PC-9 (cell line): ENCODE data around the gene EED. TPM values are rescaled to one million over a fixed set of nuclear protein-coding genes. Genes with fewer than 3 reads are reported as not detected.
"Not testable (repeated sequence)": the region's sequence is repeated elsewhere in the genome, so short reads cannot be mapped to it uniquely, and the experiment has no call there.

Experiments used
- BruUV-seq: library from RNA; stranded (reverse); fragments of 400-500 nt; replicated peaks from 2 replicates; lab custom pipeline; 2021; lab: Mats Ljungman, UMichigan
- CTCF ChIA-PET: fragments of 300-600 bp; sonication (Branson Sonifier 250); formaldehyde crosslinking; loops from one replicate; lab custom pipeline; 2022; ENCODE audit warnings: antibody characterized with exemption; lab: Charles Lee
- POLR2A ChIA-PET: fragments of 300-600 bp; sonication (Branson Sonifier 250); formaldehyde crosslinking; loops from one replicate; lab custom pipeline; 2022; ENCODE audit warnings: antibody characterized with exemption; ENCODE audit not compliant: unreplicated experiment; lab: Charles Lee
- DNase-seq, 2 experiments: peaks; one replicate each; pipeline versions ENCODE4 v3.0.0 to v3.0.0-alpha.2; 2015 to 2022; ENCODE audit warnings: mixed read lengths in 1 of 2
- H2AFZ ChIP-seq: fragments of 200-600 bp; sonication (generic); 2 replicates; pipeline ENCODE4 v1.8.1; 2017; ENCODE audit warnings: antibody characterized with exemption
- H3F3A ChIP-seq: fragments of 200-600 bp; sonication (generic); 2 replicates; pipeline ENCODE4 v1.8.1; 2017; ENCODE audit warnings: antibody characterized with exemption, mild to moderate bottlenecking, low read depth; ENCODE audit not compliant: insufficient read depth
- H3K27ac ChIP-seq: fragments of 200-600 bp; sonication (generic); 2 replicates; pipeline ENCODE4 v1.6.1; 2016; ENCODE audit warnings: mixed run types
- H3K27me3 ChIP-seq: fragments of 200-600 bp; sonication (generic); 2 replicates; pipeline ENCODE4 v1.6.1; 2016; ENCODE audit warnings: low read depth, mixed run types; ENCODE audit not compliant: insufficient read depth
- H3K36me3 ChIP-seq: fragments of 200-600 bp; sonication (generic); 2 replicates; pipeline ENCODE4 v1.6.1; 2016; ENCODE audit warnings: low read depth, mixed run types
- H3K4me1 ChIP-seq: fragments of 200-600 bp; sonication (generic); replicated peaks from 2 replicates; pipeline ENCODE4 v1.6.1; 2016; ENCODE audit warnings: mixed run types; ENCODE audit not compliant: insufficient read depth
- H3K4me2 ChIP-seq: fragments of 200-600 bp; sonication (generic); 2 replicates; pipeline ENCODE4 v1.6.1; 2017; ENCODE audit warnings: mixed run types
- H3K4me3 ChIP-seq: fragments of 200-600 bp; sonication (generic); 2 replicates; pipeline ENCODE4 v1.6.1; 2016; ENCODE audit warnings: mixed run types
- H3K79me2 ChIP-seq: fragments of 200-600 bp; sonication (generic); 2 replicates; pipeline ENCODE4 v1.6.1; 2017; ENCODE audit warnings: low read depth, mixed run types
- H3K9me2 ChIP-seq: fragments of 200-600 bp; sonication (generic); 2 replicates; pipeline ENCODE4 v1.8.1; 2017; ENCODE audit warnings: mild to moderate bottlenecking; ENCODE audit not compliant: insufficient read depth
- H3K9me3 ChIP-seq: fragments of 200-600 bp; sonication (generic); 2 replicates; pipeline ENCODE4 v1.8.1; 2016; ENCODE audit warnings: low read depth; ENCODE audit not compliant: insufficient read depth
- H4K20me1 ChIP-seq: fragments of 200-600 bp; sonication (generic); 2 replicates; pipeline ENCODE4 v1.8.1; 2017; ENCODE audit not compliant: insufficient read depth
- EZH2 ChIP-seq: fragments of 200-600 bp; sonication (generic); IDR thresholded peaks from 2 replicates; pipeline ENCODE4 v1.8.0; 2017; ENCODE audit warnings: antibody characterized with exemption, low read depth
- intact Hi-C: fragments of 100-400 bp; cut with micrococcal nuclease; formaldehyde crosslinking; loops from one replicate; pipeline ENCODE4 v1.10.0; 2022; ENCODE audit not compliant: unreplicated experiment
- total RNA-seq: library from RNA; stranded (reverse); gene quantifications from 2 replicates; pipeline ENCODE4 v1.2.3, GENCODE V29; 2021
- TF ChIP-seq, protein P1 (sequence below): fragments of 200-600 bp; sonication (generic); conservative IDR thresholded peaks from 2 replicates; pipeline ENCODE4 v1.6.1; 2017; ENCODE audit warnings: mixed run types, antibody characterized with exemption, mild to moderate bottlenecking, moderate library complexity

EED gene
- total RNA-seq, 1 experiment from 2014 or later = 37.4 TPM

GRCh38 chr11:86219311-86220193 lies 25.0 kb upstream of the EED start:
- H3K27ac ChIP-seq = no peak overlapping the region
- no peak overlapping the region for H3K4me3 ChIP-seq
- H3K4me1 ChIP-seq = 0 out of 2 replicates have a peak, but pooled peaks cover 5% of the 10 kb centered on the region
- 0 out of 2 replicates have a peak, but pooled peaks cover 4% of the 10 kb centered on the region for H3F3A ChIP-seq
- intact Hi-C loops = loop anchor here (5.0 to 10.0 kb wide), 2 partner anchors 272 to 365 kb away; partner anchors contain the start of gene CCDC83
- no peaks in the 10 kb centered on the region for H3K36me3 ChIP-seq
- no peaks in the 10 kb centered on the region for H3K79me2 ChIP-seq
- no TSS peak for BruUV-seq
- no peaks in the 10 kb centered on the region for H3K9me2 ChIP-seq
- H4K20me1 ChIP-seq = no peaks in the 10 kb centered on the region
- ChIA-PET CTCF (interaction anchor here (0.7 to 1.2 kb wide), 2 partner anchors 18 to 23 kb away, joined by 3 to 5 read pairs; no protein-coding TSS in a partner anchor), POLR2A (no interaction called here)
- no peak overlapping the region for H3K4me2 ChIP-seq
- no peaks in the 10 kb centered on the region for H3K27me3 ChIP-seq
- no peaks in the 10 kb centered on the region for H3K9me3 ChIP-seq
- DNase-seq = no peak
- H2AFZ ChIP-seq = no peak overlapping the region
- TF ChIP-seq, protein P1, sequence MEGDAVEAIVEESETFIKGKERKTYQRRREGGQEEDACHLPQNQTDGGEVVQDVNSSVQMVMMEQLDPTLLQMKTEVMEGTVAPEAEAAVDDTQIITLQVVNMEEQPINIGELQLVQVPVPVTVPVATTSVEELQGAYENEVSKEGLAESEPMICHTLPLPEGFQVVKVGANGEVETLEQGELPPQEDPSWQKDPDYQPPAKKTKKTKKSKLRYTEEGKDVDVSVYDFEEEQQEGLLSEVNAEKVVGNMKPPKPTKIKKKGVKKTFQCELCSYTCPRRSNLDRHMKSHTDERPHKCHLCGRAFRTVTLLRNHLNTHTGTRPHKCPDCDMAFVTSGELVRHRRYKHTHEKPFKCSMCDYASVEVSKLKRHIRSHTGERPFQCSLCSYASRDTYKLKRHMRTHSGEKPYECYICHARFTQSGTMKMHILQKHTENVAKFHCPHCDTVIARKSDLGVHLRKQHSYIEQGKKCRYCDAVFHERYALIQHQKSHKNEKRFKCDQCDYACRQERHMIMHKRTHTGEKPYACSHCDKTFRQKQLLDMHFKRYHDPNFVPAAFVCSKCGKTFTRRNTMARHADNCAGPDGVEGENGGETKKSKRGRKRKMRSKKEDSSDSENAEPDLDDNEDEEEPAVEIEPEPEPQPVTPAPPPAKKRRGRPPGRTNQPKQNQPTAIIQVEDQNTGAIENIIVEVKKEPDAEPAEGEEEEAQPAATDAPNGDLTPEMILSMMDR = no peak
- no peak for TF ChIP-seq EZH2

DNA sequence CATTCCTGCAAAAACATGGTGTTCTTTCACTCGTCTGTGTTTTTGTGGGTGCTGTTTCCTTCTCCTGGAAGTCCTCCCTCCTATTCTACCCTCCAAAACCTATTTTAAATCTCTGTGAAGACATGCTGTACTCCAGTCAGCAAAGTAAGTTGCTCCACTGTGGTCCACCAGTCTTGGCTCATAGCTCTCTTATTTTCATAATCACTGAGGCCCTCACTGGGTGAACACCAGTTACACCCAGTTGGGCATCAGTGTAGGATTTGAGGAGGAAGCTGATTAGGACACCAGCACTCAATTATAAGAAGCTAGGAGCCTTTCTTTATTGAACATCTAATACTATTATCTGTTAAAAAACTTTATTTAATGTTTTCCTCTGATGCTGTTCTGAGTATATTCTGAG lies 23.9 kb upstream of the EED start:
- Histone ChIP-seq H3K27me3 (no peaks in the 10 kb centered on the region), H3K4me2 (no peak overlapping the region)

DNA sequence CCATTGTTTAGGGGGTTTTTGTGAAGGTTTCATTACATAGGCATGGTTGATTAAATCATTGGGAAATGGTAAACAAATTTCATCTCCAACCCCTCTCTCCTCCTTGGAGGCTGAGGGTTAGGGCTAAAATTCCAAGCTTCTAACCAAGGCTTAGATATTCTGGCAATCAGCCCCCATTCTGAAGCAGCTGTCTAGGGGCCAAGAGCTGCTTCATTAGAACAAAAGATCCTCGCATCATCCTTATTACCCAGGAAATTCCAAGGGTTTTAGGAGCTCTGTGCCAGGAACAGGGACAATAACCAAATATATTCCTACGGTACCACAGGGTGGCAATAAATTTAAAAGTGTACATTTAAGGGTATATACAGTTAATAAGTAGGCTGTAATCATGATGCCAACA lies 22.5 kb upstream of the EED start:
- H3K9me3 ChIP-seq = no peaks in the 10 kb centered on the region
- H3K4me3 ChIP-seq = no peak overlapping the region
- H3F3A ChIP-seq = no peaks in the 10 kb centered on the region
- no peak overlapping the region for H3K27ac ChIP-seq
- ChIA-PET CTCF (no interaction called here), POLR2A (no interaction called here)
- no peaks in the 10 kb centered on the region for H4K20me1 ChIP-seq
- intact Hi-C loops = no loop called here
- no peak overlapping the region for H2AFZ ChIP-seq
- no peaks in the 10 kb centered on the region for H3K27me3 ChIP-seq
- H3K9me2 ChIP-seq = no peaks in the 10 kb centered on the region; the same call in 1 of the 2 replicates
- TF ChIP-seq, protein P1 = no peak
- TF ChIP-seq EZH2 = no peak
- DNase-seq = no peak
- no peaks in the 10 kb centered on the region for H3K36me3 ChIP-seq
- no peaks in the 10 kb centered on the region for H3K79me2 ChIP-seq
- no peak overlapping the region for H3K4me2 ChIP-seq
- no TSS peak for BruUV-seq
- H3K4me1 ChIP-seq = no peaks in the 10 kb centered on the region

More for the DNA sequence above, 23.9 kb upstream of the EED start:
- H3K27ac ChIP-seq = no peak overlapping the region
- CTCF ChIA-PET = interaction anchor here (0.7 to 1.2 kb wide), 2 partner anchors 22 to 1201 kb away, joined by 3 to 5 read pairs; no protein-coding TSS in a partner anchor
- BruUV-seq = no TSS peak
- DNase-seq = no peak
- POLR2A ChIA-PET = no interaction called here
- H3K79me2 ChIP-seq = no peaks in the 10 kb centered on the region
- no peaks in the 10 kb centered on the region for H3K9me3 ChIP-seq
- intact Hi-C loops = no loop called here
- H3F3A ChIP-seq = 0 out of 2 replicates have a peak, but pooled peaks cover 4% of the 10 kb centered on the region
- no peak overlapping the region for H3K4me3 ChIP-seq
- H4K20me1 ChIP-seq = no peaks in the 10 kb centered on the region
- no peaks in the 10 kb centered on the region for H3K4me1 ChIP-seq
- H3K9me2 ChIP-seq = no peaks in the 10 kb centered on the region
- H3K36me3 ChIP-seq = no peaks in the 10 kb centered on the region
- no peak overlapping the region for H2AFZ ChIP-seq
- TF ChIP-seq, protein P1 = no peak
- no peak for TF ChIP-seq EZH2

DNA sequence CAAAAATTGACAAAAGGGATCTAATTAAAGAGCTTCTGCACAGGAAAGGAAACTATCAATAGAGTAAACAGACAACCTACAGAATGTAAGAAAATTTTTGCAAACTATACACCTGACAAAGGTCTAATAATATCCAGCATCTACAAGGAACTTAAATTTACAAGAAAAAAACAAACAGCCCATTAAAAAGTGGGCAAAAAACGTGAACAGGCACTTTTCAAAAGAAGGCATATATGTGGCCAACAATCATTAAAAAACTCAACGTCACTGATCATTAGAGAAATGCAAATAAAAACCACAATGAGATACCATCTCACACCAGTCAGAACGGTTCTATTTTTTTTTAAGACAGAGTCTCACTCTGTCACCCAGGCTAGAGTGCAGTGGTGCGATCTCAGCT lies 20.0 kb upstream of the EED start:
- H3K9me2 ChIP-seq, DNase-seq, H3K27ac ChIP-seq, CTCF ChIA-PET, POLR2A ChIA-PET, H3K36me3 ChIP-seq, H2AFZ ChIP-seq, H4K20me1 ChIP-seq, H3K4me2 ChIP-seq, H3K79me2 ChIP-seq, H3K9me3 ChIP-seq, intact Hi-C loops, BruUV-seq, H3K27me3 ChIP-seq, H3K4me3 ChIP-seq, H3F3A ChIP-seq: not testable (repeated sequence)
- H3K4me1 ChIP-seq = peaks cover 12% of the 10 kb centered on the region

DNA sequence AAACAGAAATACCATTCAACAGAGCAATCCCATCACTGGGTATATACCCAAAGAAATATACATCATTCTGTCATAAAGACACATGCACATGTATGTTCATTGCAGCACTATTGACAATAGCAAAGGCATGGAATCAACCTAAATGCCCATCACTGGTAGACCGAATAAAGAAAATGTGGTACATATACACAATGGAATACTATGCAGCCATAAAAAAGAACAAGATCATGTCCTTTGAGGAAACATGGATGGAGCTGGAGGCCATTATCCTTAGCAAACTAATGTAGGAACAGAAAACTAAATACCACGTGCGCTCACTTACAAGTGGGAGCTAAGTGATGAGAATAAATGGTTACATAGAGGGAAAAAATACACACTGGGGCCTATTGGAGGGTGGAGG lies 19.2 kb upstream of the EED start:
- CTCF ChIA-PET = interaction anchor here (0.6 kb wide), 1 partner anchor 24 kb away, joined by 3 read pairs; no protein-coding TSS in a partner anchor
- POLR2A ChIA-PET = interaction anchor here (0.5 kb wide), 1 partner anchor 20 kb away, joined by 3 read pairs; no protein-coding TSS in a partner anchor

More for the DNA sequence above, 19.2 kb upstream of the EED start:
- H3K79me2 ChIP-seq, H3K27me3 ChIP-seq, H4K20me1 ChIP-seq, DNase-seq, H3K9me2 ChIP-seq, H3K27ac ChIP-seq, H3K9me3 ChIP-seq, H3K4me2 ChIP-seq, H3K36me3 ChIP-seq, H2AFZ ChIP-seq, intact Hi-C loops, BruUV-seq, H3K4me3 ChIP-seq, H3F3A ChIP-seq: not testable (repeated sequence)
- peaks cover 12% of the 10 kb centered on the region for H3K4me1 ChIP-seq
